Measurements from ENCODE around the gene MAFB.

MAFB gene

GRCh38 chr20:40698744-40699143, 9.7 kb upstream of the MAFB start:
- DNase-seq, result no peak

- no peak for DNase-seq
Observed at GRCh38 chr20:40698281-40698680, 9.2 kb upstream of the MAFB start.

GRCh38 chr20:40697541-40697940, 8.5 kb upstream of the MAFB start:
- no peak for DNase-seq

GRCh38 chr20:40695214-40695613, 6.2 kb upstream of the MAFB start:
- no peak for DNase-seq

GRCh38 chr20:40694246-40694645, 5.2 kb upstream of the MAFB start:
- DNase-seq, result no peak

GRCh38 chr20:40692240-40693011, 3.4 kb upstream of the MAFB start:
- DNase-seq, result peak; percentile 37

GRCh38 chr20:40691566-40692239, 2.7 kb upstream of the MAFB start:
- DNase-seq, result no peak

GRCh38 chr20:40690836-40691565, 2.0 kb upstream of the MAFB start:
- peak; percentile 56 for DNase-seq

- DNase-seq, result peak; percentile 97
Observed at GRCh38 chr20:40689943-40690835, 1.2 kb upstream of the MAFB start.

GRCh38 chr20:40688129-40689099, 622 bp downstream of the MAFB start:
- no peak for DNase-seq

GRCh38 chr20:40687384-40688128, 1.5 kb downstream of the MAFB start:
- DNase-seq, result peak; percentile 81

- DNase-seq, result peak; percentile 53
Observed at GRCh38 chr20:40686893-40687292, 2.1 kb downstream of the MAFB start.

- DNase-seq, result peak; percentile 45
Observed at GRCh38 chr20:40686434-40686882, 2.6 kb downstream of the MAFB start.

- no peak for DNase-seq
Observed at GRCh38 chr20:40685349-40685748, 3.7 kb downstream of the MAFB start.

- no peak for DNase-seq
Observed at GRCh38 chr20:40683894-40684268, 5.2 kb downstream of the MAFB start.

GRCh38 chr20:40683221-40683893, 5.7 kb downstream of the MAFB start:
- DNase-seq, result peak; percentile 67

GRCh38 chr20:40682104-40682981, 6.7 kb downstream of the MAFB start:
- DNase-seq, result peak; percentile 18

- DNase-seq, result no peak
Observed at GRCh38 chr20:40681684-40682083, 7.4 kb downstream of the MAFB start.

GRCh38 chr20:40681165-40681564, 7.9 kb downstream of the MAFB start:
- DNase-seq, result no peak

All from eye (tissue), 1 donor.